Breast epithelium (tissue), 3 donors: ENCODE measurements around the gene FAM163B.

Experiments used
- POLR2A ChIP-seq: fragments of 450-650 bp; IDR thresholded peaks from one replicate; pipeline ENCODE4 v1.6.1; 2016; ENCODE audit warnings: antibody characterized with exemption, mild to moderate bottlenecking, moderate library complexity
- POLR2AphosphoS5 ChIP-seq, 3 donors: sonication (generic); formaldehyde crosslinking; IDR thresholded peaks; one replicate each; pipeline ENCODE4 v1.6.1; 2017; ENCODE audit warnings: antibody characterized with exemption in 3 of 3
- TF ChIP-seq, protein P1 (sequence below), 3 donors: fragments of 450-650 bp; IDR thresholded peaks; one replicate each; pipeline ENCODE4 v1.5.1; 2016 to 2017; ENCODE audit warnings: antibody characterized with exemption in 3 of 3, mild to moderate bottlenecking in 3 of 3, moderate library complexity in 3 of 3

DNA sequence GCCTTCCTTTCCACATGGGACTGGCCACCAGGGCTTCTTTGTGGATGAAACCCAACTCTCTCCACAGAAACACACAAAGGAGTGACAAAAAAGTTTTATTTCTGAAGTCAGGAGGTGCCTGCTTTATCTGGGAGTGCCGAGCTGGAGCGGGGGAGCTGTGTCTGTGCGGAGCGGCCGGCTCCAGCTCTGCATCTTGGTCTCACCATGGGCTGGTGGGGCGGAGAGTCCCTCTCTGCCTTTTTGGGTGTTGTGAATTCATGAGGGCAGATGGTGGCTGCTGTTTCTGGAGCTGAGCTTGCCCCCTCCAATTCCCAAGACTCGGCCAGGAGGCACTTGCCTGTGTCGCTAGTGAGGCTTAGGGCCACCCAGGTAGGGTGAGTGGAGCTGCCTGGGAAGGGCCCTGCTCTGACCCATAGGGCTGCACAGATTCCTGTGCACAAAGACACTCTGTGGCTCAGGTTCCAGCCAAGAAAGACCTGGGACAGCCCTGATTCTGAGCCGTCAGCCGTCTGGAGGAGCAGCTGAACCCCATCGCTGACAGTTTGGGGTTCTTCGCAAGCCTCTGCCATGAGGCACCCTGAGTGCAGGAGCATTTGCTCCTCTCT, 28.4 kb upstream of the FAM163B start:
- TF ChIP-seq POLR2A = no peak
- TF ChIP-seq, protein P1, sequence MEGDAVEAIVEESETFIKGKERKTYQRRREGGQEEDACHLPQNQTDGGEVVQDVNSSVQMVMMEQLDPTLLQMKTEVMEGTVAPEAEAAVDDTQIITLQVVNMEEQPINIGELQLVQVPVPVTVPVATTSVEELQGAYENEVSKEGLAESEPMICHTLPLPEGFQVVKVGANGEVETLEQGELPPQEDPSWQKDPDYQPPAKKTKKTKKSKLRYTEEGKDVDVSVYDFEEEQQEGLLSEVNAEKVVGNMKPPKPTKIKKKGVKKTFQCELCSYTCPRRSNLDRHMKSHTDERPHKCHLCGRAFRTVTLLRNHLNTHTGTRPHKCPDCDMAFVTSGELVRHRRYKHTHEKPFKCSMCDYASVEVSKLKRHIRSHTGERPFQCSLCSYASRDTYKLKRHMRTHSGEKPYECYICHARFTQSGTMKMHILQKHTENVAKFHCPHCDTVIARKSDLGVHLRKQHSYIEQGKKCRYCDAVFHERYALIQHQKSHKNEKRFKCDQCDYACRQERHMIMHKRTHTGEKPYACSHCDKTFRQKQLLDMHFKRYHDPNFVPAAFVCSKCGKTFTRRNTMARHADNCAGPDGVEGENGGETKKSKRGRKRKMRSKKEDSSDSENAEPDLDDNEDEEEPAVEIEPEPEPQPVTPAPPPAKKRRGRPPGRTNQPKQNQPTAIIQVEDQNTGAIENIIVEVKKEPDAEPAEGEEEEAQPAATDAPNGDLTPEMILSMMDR (IDR thresholded peaks at IDR 0.05) = no peak
- TF ChIP-seq POLR2AphosphoS5 (IDR thresholded peaks at IDR 0.05) = no peak
